ENCODE results near the gene EYS. TPM values are rescaled to one million over a fixed set of nuclear protein-coding genes. Genes with fewer than 3 reads are reported as not detected.

The EYS gene
- total and polyA plus RNA-seq, 9 of the 15 experiments (the other 6 are each of a cell fraction or from before 2014, with no cell fraction given) = 0.03 to 0.36 (median 0.10) TPM; not detected in 2

GRCh38 chr6:63732336-63732735, 1974.7 kb downstream of the EYS start (continued):
- TF ChIP-seq ZNF609 (CRISPR knock-in tag; IDR thresholded peaks at IDR 0.05; ENCODE audit: borderline replicate concordance) (no peak), ZNF407 (IDR thresholded peaks at IDR 0.05; ENCODE audit: low read depth) (no peak), ZBED1 (IDR thresholded peaks at IDR 0.05) (no peak), MCM7 (IDR thresholded peaks at IDR 0.05) (no peak), CBX1 (IDR thresholded peaks at IDR 0.05; ENCODE audit: low read depth) (no peak), E4F1 (CRISPR knock-in tag; IDR thresholded peaks at IDR 0.05; ENCODE audit: borderline replicate concordance) (no peak), THAP7 (CRISPR knock-in tag; IDR thresholded peaks at IDR 0.05) (no peak), POLR2H (tag; IDR thresholded peaks at IDR 0.05; ENCODE audit: low read depth) (no peak), ATF3 (IDR thresholded peaks at IDR 0.05) (no peak), ATF3 (CRISPR knock-in tag; conservative IDR thresholded peaks at IDR 0.05) (no peak), HOXB6 (CRISPR knock-in tag; IDR thresholded peaks at IDR 0.05; ENCODE audit: borderline replicate concordance) (no peak)
